Mucosa of descending colon (tissue), 3 donors: ENCODE measurements around the gene AADACL2. TPM values are rescaled to one million over a fixed set of nuclear protein-coding genes. Genes with fewer than 3 reads are reported as not detected.

Experiments
- ATAC-seq: fragments of 200-7000 bp; cut with Tn5 transposase; one replicate; pipeline ENCODE4 v1.9.1; 2020; ENCODE audit warnings: mild to moderate bottlenecking, moderate library complexity
- DNase-seq, 3 donors: peaks; one replicate each; pipeline ENCODE4 v3.0.0-alpha.2; 2020
- H3K36me3 ChIP-seq: fragments of 200-600 bp; one replicate; pipeline ENCODE4 v1.8.0; 2021; ENCODE audit warnings: low read depth, mild to moderate bottlenecking
- H3K4me1 ChIP-seq: fragments of 200-600 bp; one replicate; pipeline ENCODE4 v1.8.0; 2021; ENCODE audit warnings: low read depth, mild to moderate bottlenecking
- H3K4me3 ChIP-seq: fragments of 200-600 bp; one replicate; pipeline ENCODE4 v1.8.0; 2021; ENCODE audit warnings: mild to moderate bottlenecking
- H3K9me3 ChIP-seq: fragments of 200-600 bp; one replicate; pipeline ENCODE4 v1.8.0; 2021; ENCODE audit warnings: mild to moderate bottlenecking
- intact Hi-C, 2 donors: fragments of 100-400 bp; cut with DNase I in 1 of 2; cut with micrococcal nuclease in 1 of 2; formaldehyde crosslinking; loops; one replicate each; pipeline versions ENCODE4 v1.11.0 to v1.11.1; 2022; cut with DNase I, micrococcal nuclease
- long read RNA-seq, 2 donors: library from polyadenylated mRNA; unstranded; transcript quantifications; one replicate each; pipeline ENCODE4 v2.0.0, GENCODE V29; 2019 to 2021
- total RNA-seq, 3 donors: library from RNA; stranded (reverse); fragmentation: NEBNext Ultra II Directional in 2 of 3; extraction: Animal tissue kit (Norgen Biotek cat#: 25700) in 2 of 3; gene quantifications; one replicate each; pipeline versions ENCODE4 v1.2.1 to v1.2.4, GENCODE V29; 2021 to 2023
- TF ChIP-seq, protein P1 (sequence below): fragments of 200-600 bp; IDR thresholded peaks from one replicate; pipeline ENCODE4 v1.8.0; 2022; ENCODE audit warnings: antibody characterized with exemption, mild to moderate bottlenecking
- donor health status: DM: no; HTN: no; CAD: no; lungs with moderate emphysema.
- donor health status: DM: no; HTN: no; CAD: no.
- donor health status: DM: no; HTN: yes; CAD: no.

The AADACL2 gene
- under 1 TPM in 1 of 3 donors, not detected in 2; 0.28 TPM for total RNA-seq
- long read RNA-seq, donor 1 = 0 reads
- long read RNA-seq, donor 2 = 0 reads

DNA sequence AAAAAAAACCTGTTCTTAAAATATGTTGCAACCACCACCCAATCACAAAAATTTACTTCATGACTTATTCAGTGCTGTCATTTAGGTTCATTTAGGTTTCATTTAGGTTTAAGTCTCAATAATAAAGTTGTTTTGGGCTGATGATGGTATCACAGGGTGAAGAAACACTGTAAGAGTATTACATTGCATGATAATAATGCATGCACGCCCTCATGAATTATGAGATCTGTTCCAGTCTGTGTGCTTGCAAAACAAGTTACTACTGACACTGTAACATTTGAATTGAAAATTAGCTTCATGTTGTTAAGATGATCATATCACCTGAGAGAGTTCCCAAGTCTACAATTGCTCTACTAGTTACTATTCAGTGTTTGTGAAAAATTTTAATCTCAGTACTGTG is at the start of gene AADACL2:
Gene AADACL2, plus strand, starts transcription at position 315 of the 400 bp plus-strand sequence. CDS start 109 bp downstream, outside the sequence.
- H3K9me3 ChIP-seq = no peaks in the 10 kb centered on the region
- TF ChIP-seq, protein P1, sequence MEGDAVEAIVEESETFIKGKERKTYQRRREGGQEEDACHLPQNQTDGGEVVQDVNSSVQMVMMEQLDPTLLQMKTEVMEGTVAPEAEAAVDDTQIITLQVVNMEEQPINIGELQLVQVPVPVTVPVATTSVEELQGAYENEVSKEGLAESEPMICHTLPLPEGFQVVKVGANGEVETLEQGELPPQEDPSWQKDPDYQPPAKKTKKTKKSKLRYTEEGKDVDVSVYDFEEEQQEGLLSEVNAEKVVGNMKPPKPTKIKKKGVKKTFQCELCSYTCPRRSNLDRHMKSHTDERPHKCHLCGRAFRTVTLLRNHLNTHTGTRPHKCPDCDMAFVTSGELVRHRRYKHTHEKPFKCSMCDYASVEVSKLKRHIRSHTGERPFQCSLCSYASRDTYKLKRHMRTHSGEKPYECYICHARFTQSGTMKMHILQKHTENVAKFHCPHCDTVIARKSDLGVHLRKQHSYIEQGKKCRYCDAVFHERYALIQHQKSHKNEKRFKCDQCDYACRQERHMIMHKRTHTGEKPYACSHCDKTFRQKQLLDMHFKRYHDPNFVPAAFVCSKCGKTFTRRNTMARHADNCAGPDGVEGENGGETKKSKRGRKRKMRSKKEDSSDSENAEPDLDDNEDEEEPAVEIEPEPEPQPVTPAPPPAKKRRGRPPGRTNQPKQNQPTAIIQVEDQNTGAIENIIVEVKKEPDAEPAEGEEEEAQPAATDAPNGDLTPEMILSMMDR = no peak
- DNase-seq (no peak), ATAC-seq (no peak)
- no peak within 1 kb of the TSS for H3K4me3 ChIP-seq
- no peaks in the 10 kb centered on the region for H3K36me3 ChIP-seq
- intact Hi-C loops = no loop called here
- H3K4me1 ChIP-seq = no peaks in the 10 kb centered on the region

- H3K9me3 ChIP-seq = no peaks in the 10 kb centered on the region
- H3K36me3 ChIP-seq = no peaks in the 10 kb centered on the region
- TF ChIP-seq, protein P1 = no peak
- no peak for ATAC-seq
- no peak for DNase-seq
- H3K4me1 ChIP-seq = no peaks in the 10 kb centered on the region
- intact Hi-C loops = no loop called here
- no peak overlapping the region for H3K4me3 ChIP-seq
Observed at GRCh38 chr3:151684094-151684493, 49.6 kb upstream of the AADACL2 start.

- Histone ChIP-seq H3K9me3 (no peaks in the 10 kb centered on the region), H3K4me1 (no peaks in the 10 kb centered on the region), H3K4me3 (no peak overlapping the region), H3K36me3 (no peaks in the 10 kb centered on the region)
- TF ChIP-seq, protein P1 = no peak
- intact Hi-C loops = no loop called here
- ATAC-seq (no peak), DNase-seq (no peak)
Observed at GRCh38 chr3:151686257-151686656, 47.5 kb upstream of the AADACL2 start.

GRCh38 chr3:151687076-151687475 is 46.7 kb upstream of the AADACL2 start:
- intact Hi-C loops = no loop called here
- no peaks in the 10 kb centered on the region for H3K4me1 ChIP-seq
- H3K36me3 ChIP-seq = no peaks in the 10 kb centered on the region
- TF ChIP-seq, protein P1 = no peak
- ATAC-seq (no peak), DNase-seq (no peak)
- no peaks in the 10 kb centered on the region for H3K9me3 ChIP-seq
- no peak overlapping the region for H3K4me3 ChIP-seq

GRCh38 chr3:151688571-151688970 is 45.2 kb upstream of the AADACL2 start:
- intact Hi-C loops = no loop called here
- DNase-seq = no peak
- Histone ChIP-seq H3K9me3 (no peaks in the 10 kb centered on the region), H3K4me1 (no peaks in the 10 kb centered on the region), H3K36me3 (no peaks in the 10 kb centered on the region), H3K4me3 (no peak overlapping the region)
- TF ChIP-seq, protein P1 = no peak
- ATAC-seq = no peak

GRCh38 chr3:151690645-151691044 is 43.1 kb upstream of the AADACL2 start:
- DNase-seq (no peak), ATAC-seq (no peak)
- Histone ChIP-seq H3K4me3 (no peak overlapping the region), H3K36me3 (no peaks in the 10 kb centered on the region), H3K4me1 (no peaks in the 10 kb centered on the region), H3K9me3 (no peaks in the 10 kb centered on the region)
- TF ChIP-seq, protein P1 = no peak
- intact Hi-C loops = no loop called here
